ENCODE results near the gene CIROP.

Gene CIROP

DNA sequence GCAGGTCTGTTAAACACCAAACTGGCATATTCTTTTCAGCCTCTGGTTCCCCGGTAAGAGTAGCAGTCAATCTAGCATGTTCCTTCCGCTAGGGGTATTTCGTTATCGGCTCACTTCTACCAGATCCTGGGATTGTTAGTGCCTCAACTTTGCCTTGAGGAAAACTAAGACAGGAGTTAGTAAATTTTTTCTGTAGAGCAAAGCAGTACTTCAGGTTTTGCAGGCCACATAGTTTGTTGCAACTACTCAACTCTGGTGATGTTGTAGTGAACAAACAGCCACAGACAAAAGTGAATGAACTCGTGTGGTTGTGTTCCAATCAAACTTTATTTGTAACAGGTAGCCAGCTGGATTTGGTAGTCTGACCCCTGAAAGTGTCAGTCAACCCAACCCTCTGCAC, 41.2 kb downstream of the CIROP start:
- no peak for FAIRE-seq

DNA sequence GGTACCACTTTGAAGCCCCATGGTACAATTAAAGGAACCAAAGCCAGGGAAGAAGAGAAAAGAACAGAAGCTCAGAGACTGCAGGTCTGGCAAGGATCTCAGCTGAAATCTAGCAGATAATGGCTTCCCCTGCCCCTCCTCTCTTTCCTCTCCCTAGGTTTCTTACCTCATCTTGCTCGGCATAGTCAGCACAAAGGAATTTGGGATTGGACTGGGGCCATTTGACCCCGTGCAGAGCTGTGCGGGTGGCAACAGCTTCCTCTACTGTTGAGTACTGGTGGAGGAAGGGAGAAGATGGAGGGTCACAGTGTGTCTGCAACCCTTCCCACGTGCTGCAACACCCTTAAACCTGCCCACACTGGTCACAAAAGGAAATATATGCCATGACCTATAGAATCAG, 42.8 kb downstream of the CIROP start:
- no peak for FAIRE-seq

DNA sequence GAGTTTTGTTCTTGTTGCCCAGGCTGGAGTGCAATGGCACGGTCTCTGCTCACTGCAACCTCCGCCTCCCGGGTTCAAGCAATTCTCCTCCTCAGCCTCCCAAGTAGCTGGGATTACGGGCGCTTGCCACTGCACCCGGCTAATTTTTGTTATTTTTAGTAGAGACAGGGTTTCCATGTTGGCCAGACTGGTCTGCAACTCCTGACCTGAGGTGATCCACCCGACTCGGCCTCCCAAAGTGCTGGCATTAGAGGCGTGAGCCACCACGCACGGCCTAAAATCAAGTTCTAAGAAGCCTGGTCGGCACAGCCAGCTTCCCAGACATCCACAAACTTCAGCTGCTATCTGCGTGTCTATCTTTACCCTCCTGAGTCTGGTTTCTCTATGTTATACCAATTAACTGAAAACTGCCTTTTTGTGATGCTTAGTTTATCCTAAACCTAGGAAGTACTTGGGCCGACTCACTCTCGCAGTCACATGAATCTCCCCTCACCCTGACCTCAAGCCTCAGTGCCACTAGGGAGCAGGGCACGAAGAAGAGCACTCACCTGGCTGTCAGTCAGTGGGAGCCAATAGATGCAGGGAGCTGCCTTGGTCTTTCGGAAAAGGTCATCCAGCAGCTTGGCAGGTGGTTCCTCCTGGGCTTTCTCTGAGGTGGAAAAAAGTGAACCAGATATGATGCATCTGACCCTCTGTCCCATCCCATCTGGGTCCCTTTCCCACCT, 44.1 kb downstream of the CIROP start:
- FAIRE-seq = no peak

DNA sequence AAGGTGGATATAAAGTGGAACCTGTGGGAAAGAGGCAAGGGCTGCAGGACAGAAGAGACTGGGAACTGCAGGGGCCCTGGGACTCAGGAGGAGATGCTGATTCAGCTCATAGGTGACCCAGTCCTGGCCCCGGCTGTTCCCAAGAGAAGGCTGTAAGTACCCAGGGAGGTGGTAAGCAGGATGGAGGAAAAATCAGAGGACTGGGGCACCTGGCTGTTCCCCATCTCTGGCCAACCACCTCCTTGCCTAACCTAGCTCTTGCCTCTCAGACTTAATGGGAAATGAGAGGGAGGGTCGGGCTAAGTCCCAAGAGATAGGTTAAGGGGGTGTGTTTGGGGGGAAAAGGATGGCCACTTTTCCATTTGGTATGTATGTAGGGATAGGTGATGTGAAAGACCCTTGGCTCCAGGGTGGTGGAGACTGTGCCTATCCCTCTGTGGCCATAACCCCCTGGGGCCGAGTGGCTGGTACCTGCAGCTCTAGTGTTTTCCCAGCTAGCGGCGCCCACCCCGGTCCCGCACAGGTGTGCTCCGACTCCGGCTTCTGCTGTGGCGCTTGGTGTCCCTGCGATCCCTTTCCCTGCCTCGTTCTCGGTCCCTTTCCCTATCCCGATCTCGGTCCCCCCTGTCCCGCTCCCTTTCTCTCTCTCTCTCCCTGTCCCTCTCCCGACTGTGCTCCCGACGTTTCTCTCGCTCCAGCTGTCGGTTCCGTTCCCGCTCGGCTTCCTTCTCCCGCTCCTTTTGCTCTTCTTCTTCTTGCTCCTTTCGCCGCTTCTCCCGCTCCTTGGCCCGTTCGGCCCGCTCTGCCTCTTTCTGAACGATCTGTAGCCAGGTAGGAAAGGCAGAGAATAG, 45.9 kb downstream of the CIROP start:
- no peak for FAIRE-seq

DNA sequence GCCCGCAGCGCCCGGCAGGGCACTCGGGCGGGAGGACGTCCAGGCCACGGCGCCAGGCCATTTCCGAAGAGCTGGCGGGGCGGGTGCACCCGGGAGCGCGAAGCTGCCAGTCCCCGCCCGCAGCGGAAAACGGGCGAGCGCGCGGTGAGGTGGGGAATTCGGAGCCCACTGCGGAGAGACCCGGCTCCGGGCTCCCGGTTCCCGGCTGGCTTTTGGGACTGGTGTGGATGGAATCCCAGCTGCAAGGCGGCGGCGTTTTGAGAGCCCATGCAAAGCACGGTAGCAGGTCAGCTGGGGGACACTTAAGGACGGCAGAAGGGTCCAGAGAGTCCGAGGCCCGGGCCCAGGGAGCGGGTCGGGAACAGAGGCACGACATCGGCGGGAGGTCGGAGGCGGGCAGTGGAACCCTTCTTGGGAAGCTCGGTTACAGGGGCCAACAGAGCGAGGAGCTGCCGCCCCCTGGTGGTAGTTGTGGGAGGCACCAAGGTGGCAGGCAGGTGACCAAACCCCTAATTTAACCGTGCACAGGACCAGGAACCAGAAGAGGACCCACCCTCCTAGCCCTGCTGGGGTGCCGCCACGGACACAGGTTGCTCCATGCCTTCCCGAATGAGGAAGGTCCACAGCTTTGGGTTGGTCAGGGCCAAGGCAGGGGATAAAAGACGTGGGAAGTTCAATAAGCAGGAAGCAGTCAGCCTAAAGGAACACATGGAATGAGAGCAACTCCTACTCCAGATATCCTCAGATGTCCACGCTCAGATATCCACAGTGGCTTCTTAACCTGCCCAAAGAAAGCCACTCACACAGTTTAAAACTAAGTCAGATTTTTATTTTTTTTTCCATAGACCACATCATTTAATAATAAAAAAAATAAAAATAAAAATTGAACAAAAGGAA, 46.8 kb downstream of the CIROP start:
- FAIRE-seq = no peak

DNA sequence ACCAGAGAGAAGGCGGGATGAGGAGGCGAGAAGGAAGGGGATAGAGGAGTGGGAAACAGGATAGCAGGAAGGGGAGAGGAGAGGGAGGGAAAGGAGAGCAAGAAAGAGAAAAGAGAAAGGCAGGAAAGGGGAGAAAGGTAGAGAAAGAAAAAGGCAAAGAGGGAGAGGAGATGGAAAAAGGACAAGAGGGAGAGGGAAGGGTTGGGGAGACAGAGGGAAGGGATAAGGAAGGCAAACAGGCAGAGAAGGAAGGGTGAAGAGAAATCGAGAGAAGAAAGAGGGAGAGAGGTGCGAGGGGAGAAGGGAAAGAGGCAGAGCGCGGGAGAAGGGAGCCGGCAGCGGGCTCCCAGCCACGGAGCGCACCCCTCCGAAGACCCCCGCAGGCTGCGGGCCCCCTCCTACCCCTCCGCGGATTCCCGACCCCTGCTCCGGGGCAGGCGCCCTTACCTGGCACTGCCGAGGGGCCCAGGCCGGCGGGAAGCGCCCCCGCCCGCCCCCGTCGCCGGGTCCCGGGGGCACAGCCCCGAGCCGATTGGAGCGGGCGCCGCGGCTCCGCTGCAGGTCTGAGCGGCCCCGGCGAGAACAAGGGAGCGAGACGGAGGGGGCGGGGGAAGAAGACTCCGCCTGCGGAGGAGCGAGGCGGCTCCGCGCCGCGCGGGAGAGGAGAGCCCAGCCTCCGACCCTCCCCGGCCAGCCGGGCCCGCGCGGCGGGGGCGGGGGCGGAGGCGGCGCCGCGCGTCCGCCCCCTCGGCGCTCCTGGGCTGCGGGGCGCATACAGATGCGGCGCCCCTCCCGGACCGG, 47.6 kb downstream of the CIROP start, which contains the start of gene CDH24:
Gene CDH24, minus strand, starts transcription at position 565 of the 801 bp plus-strand sequence. CDS start 1,787 bp downstream, outside the sequence.
- FAIRE-seq = no peak

DNA sequence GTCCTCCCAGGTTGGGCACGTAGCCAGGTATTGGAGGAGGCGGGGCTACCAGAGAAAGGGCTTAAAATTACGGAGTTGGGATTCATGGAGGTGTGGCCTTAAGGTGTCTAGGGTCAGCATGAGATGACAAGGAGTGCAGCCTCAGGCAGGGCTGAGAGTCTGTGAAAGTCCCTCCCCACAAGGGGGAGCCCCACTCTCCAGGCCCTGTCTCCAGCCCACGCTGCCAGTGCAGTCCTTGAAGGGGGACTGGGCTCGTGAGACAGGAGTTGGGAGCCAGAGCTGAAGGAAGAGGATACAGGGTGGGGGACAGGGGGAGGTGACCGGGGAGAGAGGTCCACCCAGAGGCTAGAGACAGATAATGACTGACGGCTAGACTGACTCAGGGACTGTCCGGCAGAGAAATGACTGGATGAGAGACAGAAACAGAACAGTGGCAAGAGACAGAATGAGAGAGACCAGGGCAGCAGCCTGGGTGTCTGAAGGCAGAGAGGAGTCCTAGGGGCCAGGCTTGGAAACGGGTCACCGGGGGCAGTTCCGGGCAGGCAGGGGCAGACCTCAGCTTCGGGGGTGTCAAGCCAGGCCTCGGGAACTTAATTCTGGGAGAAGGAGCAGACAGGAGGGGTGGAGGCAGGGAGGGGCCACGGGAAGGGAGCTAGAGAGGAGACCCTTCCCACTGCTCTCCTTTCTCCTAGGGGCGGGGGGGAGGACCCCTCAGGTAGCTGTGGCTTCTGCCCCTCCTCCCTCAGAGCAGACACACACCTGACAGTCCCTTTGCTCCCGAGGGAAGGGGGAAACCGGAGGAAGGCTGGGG, 48.4 kb downstream of the CIROP start:
- FAIRE-seq = no peak

DNA sequence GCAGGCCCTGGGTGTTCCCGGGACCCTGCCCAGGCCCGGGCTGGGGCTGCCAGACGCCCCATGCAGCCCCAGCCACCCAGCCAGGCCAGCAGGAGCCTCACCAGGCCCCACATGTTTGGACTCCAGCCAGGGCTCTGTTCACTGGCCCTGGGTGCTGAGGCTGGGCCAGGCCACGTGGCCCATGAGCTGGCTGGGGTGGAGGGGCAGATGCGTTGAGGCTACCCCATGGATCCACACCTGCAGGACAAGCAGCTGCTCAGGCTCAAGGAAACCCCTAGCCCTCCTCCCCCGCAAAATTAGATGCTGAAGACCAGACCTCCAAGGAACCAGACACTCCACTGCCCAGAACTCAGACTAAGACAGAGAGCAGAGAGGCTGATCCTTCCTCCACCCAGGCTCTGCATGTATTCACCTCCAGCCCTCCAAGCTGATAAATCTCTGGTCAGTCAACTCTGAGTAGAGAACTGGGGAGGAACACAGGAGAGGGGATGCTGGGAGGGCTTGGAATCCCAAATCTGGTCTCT, 49.1 kb downstream of the CIROP start:
- FAIRE-seq = no peak

DNA sequence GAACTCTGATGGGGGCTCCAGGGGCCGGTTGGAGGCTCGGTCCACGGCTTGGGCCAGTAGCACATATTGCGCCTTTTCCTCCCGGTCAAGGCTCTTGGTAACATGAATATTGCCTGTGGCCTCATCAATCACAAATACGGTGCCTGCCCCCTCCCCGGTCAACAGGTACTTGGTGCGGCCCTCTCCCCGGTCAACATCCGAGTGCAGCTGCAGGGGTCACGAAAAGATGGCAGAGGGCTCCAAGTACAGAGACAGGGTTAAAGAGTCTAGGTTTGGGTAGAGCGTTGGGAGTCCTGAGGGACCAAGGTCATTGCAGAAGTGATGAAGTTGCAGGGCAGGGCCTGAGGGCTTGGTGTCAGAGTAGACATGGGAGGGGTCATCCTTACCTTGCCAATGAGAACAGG, 49.6 kb downstream of the CIROP start:
- FAIRE-seq = no peak

DNA sequence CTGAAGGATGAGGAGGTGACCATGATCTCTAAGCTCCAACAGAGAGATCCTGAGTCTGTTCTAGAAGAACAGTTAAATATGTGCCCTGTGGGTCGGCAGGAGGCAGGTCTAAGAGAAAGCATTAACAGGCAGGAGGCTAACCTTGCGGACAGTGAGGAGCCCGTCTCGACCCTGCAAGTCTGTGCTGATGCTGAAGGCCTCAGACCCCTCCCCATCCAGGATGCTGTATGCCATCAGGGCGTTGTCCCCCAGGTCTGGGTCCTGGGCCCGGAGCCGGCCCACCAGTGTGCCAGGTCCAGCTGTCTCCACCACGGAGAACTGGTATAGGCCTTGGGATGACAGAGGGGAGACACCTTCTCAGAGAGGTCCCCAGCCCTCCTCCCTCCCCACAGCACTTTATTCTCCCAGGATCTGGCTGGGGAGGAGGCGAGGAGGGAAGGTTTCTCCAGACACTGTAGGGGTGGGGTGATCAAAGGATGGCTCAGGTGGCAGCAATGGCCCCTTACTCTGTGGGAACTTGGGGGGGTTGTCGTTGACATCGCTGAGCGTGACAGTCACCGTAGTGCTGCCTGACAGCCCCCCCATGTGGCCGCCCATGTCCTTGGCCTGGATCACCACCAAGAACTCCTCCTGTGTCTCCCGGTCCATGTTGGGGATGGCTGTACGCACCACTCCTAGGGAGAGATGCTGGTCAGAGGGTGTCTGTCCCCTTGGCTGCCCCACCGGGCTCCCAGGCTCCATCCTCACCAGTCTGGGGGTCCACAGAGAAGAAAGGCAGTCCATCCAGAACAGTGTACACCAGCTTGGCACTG, 50.6 kb downstream of the CIROP start:
- no peak for FAIRE-seq

DNA sequence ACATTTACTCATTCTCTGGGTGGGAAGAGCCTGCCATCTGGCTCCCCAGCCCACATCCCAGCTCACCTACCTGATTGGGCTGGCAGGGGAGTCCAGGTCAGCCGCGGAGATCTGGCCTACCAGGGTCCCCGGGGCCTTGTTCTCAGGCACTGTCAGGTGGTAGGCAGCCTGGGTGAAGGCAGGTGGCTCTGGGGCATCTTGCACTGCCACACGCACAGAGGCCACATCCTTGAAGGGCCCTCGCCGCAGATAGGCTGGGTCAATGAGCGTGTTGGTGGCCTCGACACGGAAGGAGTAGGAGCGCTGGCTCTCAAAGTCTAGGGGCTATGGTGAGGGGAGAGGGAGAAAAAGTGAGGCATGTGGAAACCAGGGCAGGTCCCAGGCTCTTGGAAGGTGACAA, 51.4 kb downstream of the CIROP start:
- no peak for FAIRE-seq

DNA sequence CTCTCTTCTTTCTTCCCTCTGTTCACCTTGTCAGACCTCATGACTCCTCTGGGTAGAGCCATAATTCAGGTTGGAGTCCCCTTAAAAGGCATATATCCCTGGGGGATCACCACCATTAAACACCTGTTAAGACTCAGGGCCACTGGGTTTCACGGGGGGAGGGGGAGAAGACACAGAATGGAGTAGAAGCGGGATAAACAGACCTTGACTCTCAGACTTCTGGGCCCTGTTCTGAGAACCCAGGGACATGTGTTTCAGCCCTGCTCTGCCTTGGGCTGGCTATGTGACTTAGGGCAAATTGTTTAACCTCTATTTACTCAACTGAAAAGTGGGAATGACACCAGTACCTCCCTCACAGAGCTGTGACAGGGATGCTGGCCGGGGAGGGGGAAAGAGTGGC, 52.1 kb downstream of the CIROP start:
- FAIRE-seq = no peak

DNA sequence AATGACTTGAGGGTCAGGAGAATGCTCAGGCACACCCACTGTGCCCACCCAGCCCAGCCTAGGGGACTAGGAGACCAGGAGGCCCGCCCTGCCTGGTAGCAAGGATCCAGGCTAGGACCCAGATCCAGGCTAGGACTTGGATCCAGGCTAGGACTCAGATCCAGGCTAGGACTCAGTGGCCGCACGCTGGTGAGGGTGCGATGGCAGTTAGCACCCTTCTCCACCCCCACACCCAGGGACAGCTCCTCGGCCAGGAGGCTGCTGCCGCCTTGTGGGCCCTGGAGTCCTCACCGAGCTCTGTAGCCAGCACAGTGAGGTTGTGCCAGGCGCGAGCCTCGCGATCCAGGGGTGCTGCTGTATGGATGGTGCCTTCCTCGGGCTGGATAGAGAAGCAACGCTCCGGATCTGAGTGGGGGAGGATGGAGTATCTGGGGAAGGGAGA, 52.6 kb downstream of the CIROP start:
- FAIRE-seq = no peak

DNA sequence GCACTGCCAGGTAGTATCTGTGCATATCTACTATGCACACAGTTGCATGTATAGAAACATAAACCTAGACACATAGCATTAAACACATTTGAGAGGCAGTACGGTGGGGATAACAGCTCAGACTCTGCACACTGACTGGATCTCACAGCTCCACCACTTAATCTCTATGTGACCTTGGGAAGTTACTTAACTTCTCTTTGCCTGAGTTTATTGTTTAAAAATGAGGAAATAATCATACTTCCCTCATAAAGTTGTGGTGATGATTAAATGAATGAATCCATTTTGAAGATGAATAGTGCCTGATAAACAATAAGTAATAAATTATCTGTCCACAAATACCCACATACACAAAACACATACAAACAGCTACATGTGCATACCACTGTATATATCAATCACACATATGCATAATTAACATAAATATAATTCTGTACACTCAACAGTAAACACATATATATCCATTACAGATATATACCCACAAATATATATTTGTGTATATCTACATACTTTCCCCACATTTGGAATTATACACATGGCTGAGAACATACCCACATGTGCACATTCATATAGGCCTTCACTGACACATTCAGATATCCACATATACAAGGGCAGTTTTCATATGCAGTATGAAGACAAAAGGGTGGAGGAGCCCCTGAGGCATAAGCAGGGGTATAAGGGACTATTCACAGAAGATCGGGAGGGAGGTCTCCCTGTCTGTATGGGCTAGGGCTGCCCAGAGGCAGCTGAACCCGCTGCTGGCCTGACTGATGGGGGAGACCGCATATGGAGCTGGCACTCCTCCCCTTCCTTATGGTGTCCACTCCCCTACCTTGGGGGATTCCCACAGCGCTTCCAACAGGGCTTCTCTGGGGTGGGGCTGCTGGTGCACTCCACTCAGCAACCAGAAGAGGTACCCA, 53.4 kb downstream of the CIROP start:
- FAIRE-seq = no peak
